Activated naive CD4-positive, alpha-beta T cell treated with anti-CD3 and anti-CD28 coated beads, Interleukin-2, amount 10 ng/mL, durations not matched to agents 7 days and 5 days (primary cell): ENCODE measurements around the gene PRKD3.
"Not testable (repeated sequence)": the region's sequence is repeated elsewhere in the genome, so short reads cannot be mapped to it uniquely, and the experiment has no call there.

Source experiments
- CTCF ChIA-PET: fragments of 350-600 bp; sonication (Branson Sonifier 250); formaldehyde crosslinking; loops from one replicate; lab custom pipeline; 2021; ENCODE audit warnings: antibody characterized with exemption; lab: Charles Lee
- DNase-seq: peaks from one replicate; pipeline ENCODE4 v3.0.0-alpha.2; 2020
- H3K27ac Mint-ChIP-seq: one replicate; pipeline ENCODE4 v1.8.0; 2021; ENCODE audit warnings: mild to moderate bottlenecking, moderate library complexity, mixed read lengths
- H3K27me3 Mint-ChIP-seq: one replicate; pipeline ENCODE4 v1.8.0; 2021; ENCODE audit warnings: mild to moderate bottlenecking, mixed read lengths
- H3K36me3 Mint-ChIP-seq: one replicate; pipeline ENCODE4 v1.8.0; 2021; ENCODE audit warnings: mixed read lengths
- H3K4me1 Mint-ChIP-seq: one replicate; pipeline ENCODE4 v1.8.0; 2021; ENCODE audit warnings: mixed read lengths
- H3K4me3 Mint-ChIP-seq: one replicate; pipeline ENCODE4 v1.8.0; 2021; ENCODE audit warnings: mild to moderate bottlenecking, moderate library complexity, mixed read lengths
- H3K9me3 Mint-ChIP-seq: one replicate; pipeline ENCODE4 v1.8.0; 2021; ENCODE audit warnings: mixed read lengths

PRKD3 gene

GRCh38 chr2:37316181-37316580, 8.5 kb downstream of the PRKD3 start:
- Mint-ChIP-seq H3K4me1 (peaks cover 8% of the 10 kb centered on the region), H3K27ac (no peak overlapping the region), H3K4me3 (no peak overlapping the region), H3K27me3 (peaks cover 3% of the 10 kb centered on the region), H3K36me3 (peaks cover 4% of the 10 kb centered on the region), H3K9me3 (no peaks in the 10 kb centered on the region)
- DNase-seq = no peak
- CTCF ChIA-PET = no interaction called here

DNA sequence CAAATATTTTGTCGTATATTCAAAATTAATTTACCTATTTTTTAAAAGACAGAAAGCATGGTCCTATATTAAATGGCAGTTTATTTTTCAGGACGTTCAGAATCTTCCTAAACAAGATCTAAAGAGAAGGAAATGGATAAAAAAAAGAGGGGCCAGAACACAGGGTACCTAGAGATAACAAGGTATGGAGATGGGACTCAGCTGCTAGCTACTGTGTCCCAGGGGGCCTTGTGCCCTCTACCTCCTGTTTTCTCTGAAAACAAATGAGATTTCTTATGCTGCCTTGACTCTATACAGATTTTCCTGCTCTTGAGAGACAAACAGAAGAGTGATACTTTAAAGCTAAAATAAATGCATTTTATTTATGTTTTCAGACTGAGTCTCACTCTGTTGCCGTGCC, 9.3 kb downstream of the PRKD3 start:
- peaks cover 4% of the 10 kb centered on the region for H3K36me3 Mint-ChIP-seq
- H3K4me3 Mint-ChIP-seq = no peak overlapping the region

GRCh38 chr2:37307500-37307899, 17.1 kb downstream of the PRKD3 start:
- CTCF ChIA-PET = interaction anchor here (1.0 kb wide), 1 partner anchor 10 kb away, joined by 3 read pairs; no protein-coding TSS in a partner anchor
- no peak overlapping the region for H3K4me3 Mint-ChIP-seq
- H3K27ac Mint-ChIP-seq = no peak overlapping the region
- no peaks in the 10 kb centered on the region for H3K9me3 Mint-ChIP-seq
- no peak for DNase-seq
- no peaks in the 10 kb centered on the region for H3K36me3 Mint-ChIP-seq
- H3K27me3 Mint-ChIP-seq = no peaks in the 10 kb centered on the region
- H3K4me1 Mint-ChIP-seq = peaks cover 4% of the 10 kb centered on the region

More for the DNA sequence above, 9.3 kb downstream of the PRKD3 start:
- Mint-ChIP-seq H3K27me3 (peaks cover 3% of the 10 kb centered on the region), H3K27ac (no peak overlapping the region), H3K4me1 (peaks cover 8% of the 10 kb centered on the region), H3K9me3 (no peaks in the 10 kb centered on the region)
- CTCF ChIA-PET = no interaction called here
- no peak for DNase-seq

DNA sequence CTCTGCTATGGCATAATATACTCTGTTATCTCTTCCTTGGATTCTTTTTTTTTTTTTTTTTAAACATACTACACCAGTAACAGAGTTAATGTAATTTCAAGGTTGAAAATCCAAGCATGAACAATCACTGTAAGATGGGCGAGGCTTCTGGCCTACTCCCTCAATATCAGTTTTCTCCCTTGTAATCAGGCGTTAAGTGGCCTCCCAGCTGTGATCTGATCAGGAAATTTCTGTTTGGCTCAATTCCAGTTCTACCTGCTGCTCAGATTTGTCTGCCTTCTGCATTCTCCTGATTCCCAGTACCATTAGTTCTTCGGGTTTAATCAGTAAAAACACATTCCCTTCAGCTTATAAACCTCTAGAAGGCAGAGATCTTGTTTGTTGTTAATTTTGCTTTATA, 18.6 kb downstream of the PRKD3 start:
- Mint-ChIP-seq H3K27me3 (no peaks in the 10 kb centered on the region), H3K27ac (no peak overlapping the region), H3K4me3 (no peak overlapping the region), H3K36me3 (no peaks in the 10 kb centered on the region), H3K9me3 (no peaks in the 10 kb centered on the region), H3K4me1 (peaks cover 2% of the 10 kb centered on the region)
- DNase-seq = no peak
- CTCF ChIA-PET = no interaction called here

DNA sequence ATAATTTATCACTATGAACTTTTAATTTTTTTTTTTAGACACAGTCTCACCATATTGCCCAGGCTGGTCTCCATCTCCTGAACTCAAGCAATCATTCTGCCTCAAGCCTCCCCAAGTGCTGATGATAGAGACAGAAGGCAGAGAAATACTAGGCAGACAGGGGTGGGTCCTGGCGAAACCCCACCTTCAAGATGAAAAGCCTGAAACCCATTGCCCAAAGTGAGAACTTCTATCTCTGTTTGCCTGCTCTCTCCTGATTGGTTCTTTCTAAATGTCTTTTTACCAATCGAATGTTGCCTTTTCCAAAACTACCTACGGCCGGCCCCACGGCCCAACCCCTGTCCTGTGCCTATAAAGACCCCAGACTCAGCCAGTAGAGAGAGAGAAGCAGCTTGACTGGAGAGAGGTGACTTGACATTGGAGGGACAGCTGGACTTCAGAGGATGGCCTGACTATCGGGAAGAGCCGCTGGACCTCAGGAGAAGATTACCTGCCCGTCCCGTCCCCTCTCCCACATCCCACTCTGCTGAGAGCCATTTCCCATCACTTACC, 21.9 kb downstream of the PRKD3 start:
- DNase-seq = no peak
- CTCF ChIA-PET = no interaction called here
- H3K36me3 Mint-ChIP-seq = peaks cover 1% of the 10 kb centered on the region
- H3K27ac Mint-ChIP-seq = no peak overlapping the region
- no peaks in the 10 kb centered on the region for H3K27me3 Mint-ChIP-seq
- H3K4me1 Mint-ChIP-seq = no peaks in the 10 kb centered on the region
- no peak overlapping the region for H3K4me3 Mint-ChIP-seq
- H3K9me3 Mint-ChIP-seq = no peaks in the 10 kb centered on the region

- H3K36me3 Mint-ChIP-seq = peaks cover 1% of the 10 kb centered on the region
- no peak for DNase-seq
- H3K4me3 Mint-ChIP-seq = no peak overlapping the region
- H3K9me3 Mint-ChIP-seq = no peaks in the 10 kb centered on the region
- no peak overlapping the region for H3K27ac Mint-ChIP-seq
- H3K27me3 Mint-ChIP-seq = no peaks in the 10 kb centered on the region
- CTCF ChIA-PET = no interaction called here
- no peaks in the 10 kb centered on the region for H3K4me1 Mint-ChIP-seq
These were observed 23.2 kb downstream of the PRKD3 start for GRCh38 chr2:37301408-37301807.

DNA sequence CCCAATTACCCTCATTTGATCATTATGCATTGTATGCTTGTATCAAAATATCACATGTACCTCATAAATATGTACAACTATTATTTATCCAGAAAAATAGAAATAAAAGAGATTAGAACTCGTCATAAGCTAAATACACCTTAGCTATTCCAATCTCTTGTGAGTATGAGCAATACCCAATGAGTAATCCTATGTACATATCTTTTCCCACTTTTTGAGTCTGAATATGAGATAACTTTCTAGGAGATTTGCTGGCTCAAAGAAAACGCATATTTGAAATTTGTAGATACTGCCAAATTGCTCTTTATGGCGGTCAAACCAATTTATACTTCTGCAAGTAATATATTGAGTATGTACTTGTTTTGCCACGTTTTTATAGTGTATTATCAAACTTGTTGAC, 24.1 kb downstream of the PRKD3 start:
- Mint-ChIP-seq H3K27me3 (no peaks in the 10 kb centered on the region), H3K36me3 (peaks cover 1% of the 10 kb centered on the region), H3K9me3 (no peaks in the 10 kb centered on the region), H3K4me3 (no peak overlapping the region), H3K27ac (no peak overlapping the region), H3K4me1 (no peaks in the 10 kb centered on the region)
- CTCF ChIA-PET = interaction anchor here (0.6 kb wide), 1 partner anchor 433 kb away, joined by 4 read pairs; no protein-coding TSS in a partner anchor
- no peak for DNase-seq

GRCh38 chr2:37300146-37300545, 24.5 kb downstream of the PRKD3 start:
- Mint-ChIP-seq H3K27ac (no peak overlapping the region), H3K27me3 (no peaks in the 10 kb centered on the region), H3K4me1 (no peaks in the 10 kb centered on the region), H3K4me3 (no peak overlapping the region), H3K36me3 (peaks cover 1% of the 10 kb centered on the region), H3K9me3 (no peaks in the 10 kb centered on the region)
- no peak for DNase-seq
- CTCF ChIA-PET = no interaction called here

- no peak overlapping the region for H3K4me3 Mint-ChIP-seq
- H3K27me3 Mint-ChIP-seq = no peaks in the 10 kb centered on the region
- H3K36me3 Mint-ChIP-seq = peaks cover 1% of the 10 kb centered on the region
- no peaks in the 10 kb centered on the region for H3K9me3 Mint-ChIP-seq
- no peaks in the 10 kb centered on the region for H3K4me1 Mint-ChIP-seq
- no peak overlapping the region for H3K27ac Mint-ChIP-seq
- DNase-seq = no peak
- CTCF ChIA-PET = no interaction called here
These were observed 27.0 kb downstream of the PRKD3 start for GRCh38 chr2:37297632-37298031.

DNA sequence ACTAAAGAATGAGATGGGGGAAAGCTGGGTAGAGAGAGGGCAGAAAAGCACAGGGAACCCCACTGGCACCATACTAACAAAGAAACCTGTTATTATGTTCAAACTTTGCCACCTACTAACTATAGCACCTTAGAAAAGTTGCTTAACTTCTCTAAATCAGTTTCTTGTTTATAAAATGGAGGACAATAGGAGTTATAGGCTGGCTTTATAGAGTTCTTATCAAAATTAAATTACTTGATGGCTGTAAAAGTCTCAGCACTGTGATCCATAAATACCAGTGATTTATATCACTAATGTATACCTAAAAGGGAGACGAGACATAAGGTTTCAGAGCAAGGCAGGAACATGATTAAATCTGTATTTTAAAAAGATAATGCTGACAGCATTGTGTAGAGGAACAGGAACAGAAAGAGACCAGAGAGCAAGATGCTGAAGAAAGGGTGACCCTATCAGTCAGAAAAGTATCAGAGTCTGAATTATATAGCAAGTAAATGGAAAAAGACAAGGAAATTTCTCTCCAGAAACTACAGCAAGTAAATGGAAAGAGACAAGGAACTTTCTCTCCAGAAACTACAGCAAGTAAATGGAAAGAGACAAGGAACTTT, 29.1 kb downstream of the PRKD3 start:
- CTCF ChIA-PET = no interaction called here
- Mint-ChIP-seq H3K27ac (no peak overlapping the region), H3K27me3 (no peaks in the 10 kb centered on the region), H3K4me1 (no peaks in the 10 kb centered on the region), H3K9me3 (no peaks in the 10 kb centered on the region), H3K4me3 (no peak overlapping the region), H3K36me3 (peaks cover 1% of the 10 kb centered on the region)
- DNase-seq = no peak

DNA sequence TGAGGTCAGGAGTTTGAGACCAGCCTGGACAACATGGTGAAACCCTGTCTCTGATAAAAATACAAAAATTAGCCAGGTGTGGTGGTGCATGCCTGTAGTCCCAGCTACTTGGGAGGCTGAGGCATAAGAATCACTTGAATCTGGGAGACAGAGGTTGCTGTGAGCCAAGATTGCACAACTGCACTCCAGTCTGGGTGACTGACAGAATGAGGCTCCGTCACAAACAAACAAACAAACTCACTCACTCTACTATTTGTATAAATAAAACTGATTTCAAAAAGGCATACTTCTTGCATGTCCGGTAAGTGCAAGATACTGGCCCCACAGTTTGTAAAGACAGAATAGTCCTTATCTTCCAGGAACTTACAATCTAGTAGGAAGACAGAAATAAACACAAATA, 29.8 kb downstream of the PRKD3 start:
- H3K4me1 Mint-ChIP-seq, H3K36me3 Mint-ChIP-seq, H3K4me3 Mint-ChIP-seq, H3K27ac Mint-ChIP-seq, H3K27me3 Mint-ChIP-seq, CTCF ChIA-PET, DNase-seq, H3K9me3 Mint-ChIP-seq: not testable (repeated sequence)

DNA sequence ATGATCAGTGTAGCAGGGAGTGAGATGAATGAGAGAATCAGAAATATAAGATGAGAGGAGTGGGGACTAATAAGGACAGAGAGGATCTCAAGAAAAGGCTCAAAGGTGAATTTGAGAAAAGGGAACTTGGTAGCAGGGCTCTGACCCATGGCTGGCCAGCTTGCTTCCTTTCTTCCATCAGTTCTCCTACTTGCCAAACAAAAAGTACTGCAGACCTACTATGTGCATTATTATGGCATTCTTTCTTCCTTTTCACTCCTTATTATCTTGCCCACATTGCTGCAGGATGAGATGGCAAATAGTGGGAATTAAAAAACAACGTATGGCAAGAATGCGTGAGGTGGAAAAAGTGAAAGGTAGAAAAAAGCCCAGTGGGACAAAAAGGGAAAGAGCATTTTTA, 33.0 kb downstream of the PRKD3 start:
- Mint-ChIP-seq H3K9me3 (no peaks in the 10 kb centered on the region), H3K27me3 (no peaks in the 10 kb centered on the region), H3K4me3 (no peak overlapping the region), H3K4me1 (no peaks in the 10 kb centered on the region), H3K36me3 (peaks cover 7% of the 10 kb centered on the region), H3K27ac (no peak overlapping the region)
- CTCF ChIA-PET = no interaction called here
- no peak for DNase-seq

DNA sequence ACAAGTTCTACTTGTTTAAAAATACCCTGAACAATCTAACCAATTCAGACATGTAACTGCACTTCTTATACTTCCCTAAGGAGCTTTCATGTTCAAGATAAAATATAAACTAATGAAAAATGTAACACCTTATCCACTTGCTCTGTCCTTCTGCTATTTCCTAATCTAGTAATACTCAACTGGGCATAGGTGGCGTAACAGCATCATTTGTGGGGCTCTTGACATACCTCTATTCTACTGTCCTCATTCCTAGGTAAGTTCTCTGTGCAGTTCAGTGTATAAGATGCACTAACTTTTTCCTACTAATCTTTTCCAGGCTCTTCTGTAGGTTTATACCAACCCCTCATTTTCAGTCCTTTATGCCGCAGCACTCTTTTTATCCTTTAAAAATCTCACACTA, 36.7 kb downstream of the PRKD3 start:
- peaks cover 7% of the 10 kb centered on the region for H3K36me3 Mint-ChIP-seq
- no peaks in the 10 kb centered on the region for H3K4me1 Mint-ChIP-seq
- H3K9me3 Mint-ChIP-seq = no peaks in the 10 kb centered on the region
- CTCF ChIA-PET = interaction anchor here (1.0 to 1.1 kb wide), 2 partner anchors 108 kb away, joined by 3 read pairs; no protein-coding TSS in a partner anchor
- H3K27ac Mint-ChIP-seq = no peak overlapping the region
- no peaks in the 10 kb centered on the region for H3K27me3 Mint-ChIP-seq
- peak; percentile 41 for DNase-seq
- H3K4me3 Mint-ChIP-seq = no peak overlapping the region

GRCh38 chr2:37284381-37284780, 40.3 kb downstream of the PRKD3 start:
- Mint-ChIP-seq H3K27me3 (no peaks in the 10 kb centered on the region), H3K4me1 (no peaks in the 10 kb centered on the region), H3K9me3 (no peaks in the 10 kb centered on the region), H3K27ac (no peak overlapping the region), H3K36me3 (peaks cover 15% of the 10 kb centered on the region), H3K4me3 (no peak overlapping the region)
- no peak for DNase-seq
- CTCF ChIA-PET = no interaction called here

DNA sequence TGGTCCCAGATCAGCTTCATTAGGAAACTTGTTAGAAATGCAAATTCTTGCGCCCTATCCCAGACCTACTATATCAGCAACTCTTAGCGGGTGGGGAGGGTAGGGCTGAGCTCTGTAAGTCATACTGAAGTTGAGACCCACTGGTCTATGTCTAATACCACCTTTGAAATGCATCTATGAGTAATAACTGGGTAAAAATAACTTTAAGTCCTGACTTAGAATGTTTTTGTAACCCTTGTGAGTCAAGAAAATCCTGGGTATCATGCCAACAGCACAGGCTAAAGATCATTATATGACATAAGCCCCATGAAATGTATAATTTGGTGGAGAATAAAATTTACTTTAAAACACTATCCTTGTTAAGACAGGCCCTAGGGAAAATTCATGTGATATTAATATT, 41.4 kb downstream of the PRKD3 start:
- no peak for DNase-seq
- CTCF ChIA-PET = interaction anchor here (0.7 kb wide), 1 partner anchor 98 kb away, joined by 3 read pairs; no protein-coding TSS in a partner anchor
- Mint-ChIP-seq H3K27ac (no peak overlapping the region), H3K36me3 (peaks cover 15% of the 10 kb centered on the region), H3K4me1 (no peaks in the 10 kb centered on the region), H3K27me3 (no peaks in the 10 kb centered on the region), H3K9me3 (no peaks in the 10 kb centered on the region), H3K4me3 (no peak overlapping the region)
